ENCODE measurements around the gene KRTAP10-1.

DNA sequence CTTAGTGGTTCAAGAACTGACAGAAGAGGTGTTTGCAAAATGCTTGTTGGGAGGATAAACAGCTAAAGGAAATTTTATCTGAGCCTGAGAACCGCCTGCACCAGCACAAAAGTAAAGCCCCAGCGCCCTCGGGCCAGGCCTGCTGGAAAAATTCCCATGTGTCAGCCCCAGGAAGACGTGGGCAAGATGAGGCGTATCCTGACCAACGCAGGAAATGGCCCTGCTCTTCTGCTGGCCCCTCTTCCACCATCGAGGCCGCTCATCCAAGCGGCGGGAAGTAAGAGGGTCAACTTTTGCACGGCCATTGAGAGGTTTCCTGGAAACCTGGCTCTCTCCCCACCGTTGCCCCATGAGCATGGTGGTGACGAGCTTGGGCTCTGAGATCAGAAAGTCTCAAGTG, 45.0 kb downstream of the KRTAP10-1 start:
- TF ChIP-seq POLR2A (IDR thresholded peaks at IDR 0.05) (no peak), CTCF (IDR thresholded peaks at IDR 0.05) (no peak)

Data from uterus (tissue), 2 donors.